CD4-positive, alpha-beta T cell treated with Interleukin-21 for 1 hour (primary cell): ENCODE results near the gene GARNL3.

Experiments
- DNase-seq: peaks from one replicate; pipeline ENCODE4 v3.0.0-alpha.2; 2020

GARNL3 gene

DNA sequence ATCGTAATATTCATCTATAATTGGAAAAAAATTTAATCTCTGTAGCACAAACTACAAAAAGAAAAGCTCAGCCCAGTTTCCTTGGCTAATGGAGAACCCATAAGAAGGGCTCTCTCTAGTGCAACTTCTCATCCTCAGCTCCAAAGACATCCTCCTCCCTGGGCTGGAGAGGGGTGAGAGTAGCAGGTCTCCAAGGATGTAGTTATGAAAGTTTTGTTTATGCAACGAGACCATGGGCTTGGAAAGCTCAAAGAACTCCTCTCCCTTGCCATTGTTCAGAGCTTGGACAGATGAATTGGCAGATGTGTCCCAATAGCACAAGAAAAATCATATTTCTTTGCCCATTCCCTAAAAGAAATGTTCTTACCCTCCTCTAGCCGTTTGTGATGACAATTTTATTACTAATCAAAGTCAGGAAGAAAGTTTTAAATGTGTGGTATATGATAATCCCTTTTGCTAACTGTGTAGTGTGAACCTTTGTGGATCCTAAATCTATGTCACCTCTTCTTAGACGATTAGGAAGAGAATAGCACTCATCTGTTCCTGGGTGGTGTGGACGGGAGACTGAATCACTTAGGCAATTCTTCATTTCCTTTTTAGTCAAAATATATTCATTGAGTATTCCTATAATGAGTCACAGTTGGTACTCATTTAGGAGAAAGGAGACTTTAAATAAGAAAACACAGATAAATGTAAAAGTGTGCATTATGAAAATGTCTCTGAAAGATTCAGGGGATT is 52.2 kb downstream of the GARNL3 start:
- DNase-seq = no peak

DNA sequence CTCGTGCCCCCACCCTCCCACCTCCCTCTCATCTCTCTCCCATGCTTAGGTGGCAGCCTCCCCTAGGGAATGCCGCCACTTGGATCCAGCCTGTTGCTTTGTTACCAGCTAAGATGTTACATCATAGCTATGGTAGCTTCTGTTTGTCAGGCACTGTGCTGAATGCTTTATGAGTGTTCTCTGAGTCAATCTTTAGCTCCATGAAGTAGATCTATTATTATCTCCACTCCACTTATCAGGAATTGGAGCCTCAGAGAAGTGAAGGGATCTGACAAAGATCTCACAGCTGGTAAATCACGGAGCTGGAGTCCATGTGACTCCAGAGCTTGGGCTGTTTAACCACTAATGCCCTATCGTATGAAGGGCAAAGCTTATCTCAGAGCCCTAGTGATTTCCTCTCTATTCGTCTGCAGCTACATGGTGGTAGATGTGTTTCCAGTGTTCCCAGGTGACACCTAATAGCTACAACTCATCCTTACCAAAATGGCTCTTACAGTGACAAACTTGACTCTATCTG is 54.1 kb downstream of the GARNL3 start:
- DNase-seq = no peak

DNA sequence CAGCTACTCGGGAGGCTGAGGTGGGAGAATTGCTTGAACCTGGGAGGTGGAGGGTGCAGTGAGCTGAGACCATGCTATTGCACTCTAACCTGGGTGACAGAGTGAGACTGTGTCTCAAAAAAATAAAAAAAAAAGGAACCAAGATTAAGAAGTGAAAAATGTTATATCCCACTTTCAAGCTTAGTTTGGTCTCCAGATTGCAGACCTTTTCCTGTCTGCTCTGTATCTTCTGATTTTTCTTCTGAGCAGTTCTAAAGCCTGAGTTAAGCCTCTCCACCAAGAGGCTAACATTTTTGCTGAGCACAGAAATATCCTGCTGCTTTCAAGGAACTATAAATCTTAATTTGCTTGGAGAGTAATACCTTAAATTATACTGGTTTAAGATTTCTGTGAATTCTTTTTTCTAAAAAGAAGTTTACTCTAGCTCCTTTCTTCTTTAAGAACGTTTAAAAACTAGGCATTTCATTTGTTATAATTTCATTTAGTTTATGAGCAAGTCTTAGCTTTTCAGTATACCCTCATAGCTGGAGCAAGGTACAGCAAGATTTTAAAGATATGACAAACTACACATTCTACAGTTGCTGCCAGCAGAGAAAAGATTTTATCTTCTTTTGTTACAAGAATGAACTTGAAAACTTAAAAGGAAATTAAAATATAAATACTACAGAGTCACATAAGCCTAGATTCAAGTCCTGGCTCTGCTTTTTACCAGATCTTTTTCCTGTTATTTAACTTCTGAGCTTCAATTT is 55.0 kb downstream of the GARNL3 start:
- no peak for DNase-seq

DNA sequence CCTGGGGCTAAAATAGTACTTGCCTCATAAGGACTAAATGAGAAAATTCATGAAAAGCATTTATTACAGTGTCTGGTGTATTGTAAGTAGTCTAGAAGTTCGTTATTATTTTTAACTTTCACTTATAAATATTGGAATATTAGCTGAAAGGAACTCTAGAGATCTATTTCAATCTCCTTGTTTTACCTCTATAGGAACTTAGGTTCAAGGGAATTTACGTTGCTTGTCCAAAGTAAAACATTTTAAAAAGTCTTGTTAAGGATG is 55.5 kb downstream of the GARNL3 start:
- no peak for DNase-seq

DNA sequence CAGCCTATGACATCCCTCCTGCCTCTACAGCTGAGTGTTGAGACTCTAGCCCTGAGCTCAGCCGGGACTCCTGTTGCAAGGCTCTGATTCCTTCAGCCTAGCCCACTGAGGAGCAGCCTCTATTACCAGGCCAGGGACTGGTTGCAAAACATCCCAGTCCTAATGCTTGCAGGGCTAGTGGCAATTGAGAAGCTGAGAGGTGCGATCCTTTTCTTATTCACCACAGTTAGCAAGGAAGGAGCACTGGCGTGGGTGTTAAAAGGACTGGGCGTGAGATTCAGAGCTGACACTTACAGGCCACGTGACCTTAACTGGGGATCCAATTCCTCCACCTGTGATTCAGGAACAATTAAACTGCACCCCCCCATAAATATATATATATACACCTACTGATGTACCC is 58.8 kb downstream of the GARNL3 start:
- DNase-seq = no peak

DNA sequence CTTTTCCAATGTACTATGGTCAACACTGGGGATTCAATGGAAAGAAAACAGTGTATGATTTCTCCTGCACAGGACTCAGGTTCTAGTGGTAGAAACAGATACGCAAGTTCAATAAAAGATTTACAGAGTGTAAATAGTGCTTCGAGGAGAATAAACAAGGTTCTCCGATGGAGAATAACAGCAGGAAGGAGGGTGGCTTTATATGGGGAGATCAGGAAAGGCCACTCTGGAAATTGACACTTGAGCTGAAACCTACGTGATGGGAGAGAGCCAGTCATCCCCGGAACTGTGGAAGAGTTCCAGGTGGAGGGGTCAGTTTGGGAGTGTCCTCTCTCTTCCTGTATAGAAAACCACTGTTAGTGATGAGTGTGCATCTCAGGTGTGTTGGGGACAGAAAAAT is 65.9 kb downstream of the GARNL3 start:
- no peak for DNase-seq

DNA sequence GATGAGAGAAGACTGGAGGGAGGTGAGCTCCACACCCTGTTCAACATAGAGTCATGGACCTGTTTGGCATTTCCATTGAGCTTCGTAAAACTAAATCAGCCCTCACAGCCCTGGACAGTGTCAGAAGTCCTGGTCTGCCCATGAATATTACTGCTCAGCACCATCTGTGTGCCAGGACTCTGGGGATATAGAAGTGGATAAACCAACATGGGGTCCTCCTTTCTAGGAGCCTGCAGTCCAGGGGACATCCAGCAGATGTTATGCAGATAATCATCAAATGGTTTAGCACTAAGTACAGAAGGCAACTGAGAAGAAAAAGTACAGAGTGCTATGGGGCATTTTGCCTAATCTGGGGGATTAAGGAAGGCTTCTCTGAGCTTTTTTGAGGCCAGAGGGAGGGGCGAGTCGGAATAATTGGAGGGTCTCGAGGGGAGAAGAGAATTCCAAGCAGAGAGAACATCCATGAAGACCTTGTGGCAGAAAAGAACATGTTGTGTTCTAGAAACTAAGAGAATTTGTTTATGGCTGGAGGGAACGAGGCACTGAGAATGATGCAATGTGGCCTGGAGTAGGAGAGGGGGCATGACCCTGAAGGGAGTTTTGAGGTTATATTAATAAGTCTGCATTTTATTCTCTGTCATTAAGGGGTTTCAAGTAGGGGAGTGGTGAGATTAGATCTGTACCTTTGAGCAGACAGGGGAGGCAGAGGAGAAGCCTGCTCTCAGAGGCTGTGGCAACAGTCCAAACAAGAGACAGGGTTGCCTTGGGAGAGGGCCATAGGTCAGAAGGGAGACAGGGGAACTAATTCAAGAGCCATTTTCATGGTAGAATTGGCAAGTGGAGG is 68.9 kb downstream of the GARNL3 start:
- no peak for DNase-seq

DNA sequence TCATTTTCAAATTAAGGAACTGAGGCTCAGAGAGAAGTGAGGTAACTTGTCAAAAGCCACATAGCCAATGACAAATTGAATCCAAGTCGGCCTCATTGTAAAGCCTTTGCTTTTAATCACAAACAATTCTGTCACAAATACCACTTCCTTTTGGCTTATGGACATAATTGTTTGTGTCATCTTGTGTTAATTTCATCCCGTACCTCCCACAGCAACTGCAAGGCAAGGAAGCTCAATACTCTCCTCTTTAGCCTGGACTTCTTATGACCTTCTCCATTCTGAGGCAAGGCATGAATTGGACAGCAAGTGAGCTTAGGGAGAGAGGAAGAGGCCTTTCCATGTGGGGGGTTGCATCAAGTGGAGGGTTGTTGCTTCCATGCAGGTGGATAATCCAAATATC is 70.2 kb downstream of the GARNL3 start:
- no peak for DNase-seq

DNA sequence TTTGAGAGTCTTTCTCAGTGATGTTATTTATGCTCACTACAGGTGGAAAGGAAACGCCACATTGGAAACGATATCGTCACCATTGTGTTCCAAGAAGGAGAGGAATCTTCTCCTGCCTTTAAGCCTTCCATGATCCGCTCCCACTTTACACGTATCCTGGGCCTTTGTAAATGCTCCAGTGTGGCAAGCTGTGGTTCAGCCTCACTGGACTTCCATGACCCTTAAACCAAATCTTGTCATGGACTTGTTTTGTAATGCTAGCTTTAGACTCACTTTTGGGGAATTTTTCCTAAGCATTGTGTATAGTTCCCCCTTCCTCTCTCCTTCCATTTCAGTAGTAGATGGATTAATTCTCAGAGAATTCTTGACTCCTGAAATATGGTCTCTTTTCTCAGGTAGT is 71.5 kb downstream of the GARNL3 start:
- DNase-seq = no peak

DNA sequence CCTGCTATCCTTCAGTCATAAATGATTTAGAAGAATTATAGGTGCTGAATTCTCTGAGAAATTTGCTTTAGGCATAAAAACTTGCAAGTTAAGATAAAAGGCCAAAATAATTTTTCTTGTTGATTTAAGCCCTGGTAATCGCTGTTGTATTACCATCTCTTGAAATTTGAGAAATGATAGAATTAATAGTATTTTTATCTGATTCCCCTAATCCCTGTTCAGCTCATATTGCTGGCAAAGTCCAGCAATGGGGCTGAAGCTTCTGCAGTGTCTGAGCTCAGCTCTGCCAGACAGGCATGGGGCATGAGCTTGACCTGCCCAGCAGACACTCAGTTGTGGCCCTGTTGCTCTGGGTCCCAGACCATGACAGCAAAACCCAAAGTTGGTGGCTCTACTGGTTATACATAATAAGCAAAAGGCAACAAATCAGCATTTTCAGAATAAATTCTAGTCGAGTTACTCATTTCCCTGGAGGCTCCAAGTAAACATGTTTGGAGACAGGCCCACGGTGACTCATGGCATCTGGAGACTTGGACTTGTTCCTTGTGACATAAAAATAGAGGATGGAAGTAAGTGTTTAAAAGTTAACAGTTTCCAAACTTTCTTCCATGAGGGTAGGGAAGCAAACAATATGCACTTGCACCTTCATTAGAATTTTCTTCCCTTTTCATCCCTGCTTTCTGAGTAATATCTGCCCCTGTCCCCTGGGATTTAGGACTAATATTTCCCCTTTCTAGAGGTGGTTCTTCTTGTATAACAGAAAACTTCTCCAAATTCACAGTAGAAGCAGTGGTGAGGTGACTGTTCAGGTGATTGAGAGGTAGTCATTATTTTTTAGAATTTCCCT is 72.2 kb downstream of the GARNL3 start:
- DNase-seq = no peak

DNA sequence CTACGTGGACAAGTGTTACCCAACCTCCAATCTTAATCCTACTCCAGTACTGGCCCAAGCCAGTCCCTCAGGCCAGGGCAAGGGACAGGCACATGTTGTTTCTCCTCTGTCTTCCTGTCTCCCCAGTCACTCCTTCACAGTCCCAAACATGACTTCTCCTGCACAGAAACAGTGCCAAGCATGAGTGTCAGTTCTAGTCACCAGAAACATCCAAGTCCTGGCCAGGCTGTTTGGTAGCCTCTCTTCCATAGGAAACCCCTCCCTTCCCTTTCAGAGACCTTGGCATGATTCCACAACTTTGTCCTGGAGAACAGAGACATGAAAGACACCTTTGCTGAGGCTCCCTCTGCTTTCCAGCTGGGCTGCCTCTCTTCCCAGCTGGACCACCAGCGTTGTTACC is 76.1 kb downstream of the GARNL3 start:
- no peak for DNase-seq

DNA sequence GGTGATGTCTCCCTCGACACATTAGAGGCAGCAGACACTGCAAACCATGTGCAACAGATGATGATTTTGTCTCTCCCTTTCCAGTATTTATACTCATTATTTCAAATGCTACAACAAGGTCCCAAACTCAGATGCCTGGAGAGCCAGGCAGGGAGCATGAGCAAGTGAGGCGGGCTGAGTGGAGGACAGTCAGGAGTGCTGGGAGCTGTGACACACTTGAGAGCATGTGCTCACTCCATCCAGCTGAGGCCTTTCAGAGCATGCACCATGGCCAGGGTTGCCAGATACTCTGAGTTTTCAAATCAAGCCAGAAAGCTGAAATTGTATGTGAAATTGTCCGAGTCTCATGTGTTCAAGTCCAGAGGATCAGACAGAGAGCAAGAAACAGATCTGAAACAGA is 76.6 kb downstream of the GARNL3 start:
- DNase-seq = no peak

DNA sequence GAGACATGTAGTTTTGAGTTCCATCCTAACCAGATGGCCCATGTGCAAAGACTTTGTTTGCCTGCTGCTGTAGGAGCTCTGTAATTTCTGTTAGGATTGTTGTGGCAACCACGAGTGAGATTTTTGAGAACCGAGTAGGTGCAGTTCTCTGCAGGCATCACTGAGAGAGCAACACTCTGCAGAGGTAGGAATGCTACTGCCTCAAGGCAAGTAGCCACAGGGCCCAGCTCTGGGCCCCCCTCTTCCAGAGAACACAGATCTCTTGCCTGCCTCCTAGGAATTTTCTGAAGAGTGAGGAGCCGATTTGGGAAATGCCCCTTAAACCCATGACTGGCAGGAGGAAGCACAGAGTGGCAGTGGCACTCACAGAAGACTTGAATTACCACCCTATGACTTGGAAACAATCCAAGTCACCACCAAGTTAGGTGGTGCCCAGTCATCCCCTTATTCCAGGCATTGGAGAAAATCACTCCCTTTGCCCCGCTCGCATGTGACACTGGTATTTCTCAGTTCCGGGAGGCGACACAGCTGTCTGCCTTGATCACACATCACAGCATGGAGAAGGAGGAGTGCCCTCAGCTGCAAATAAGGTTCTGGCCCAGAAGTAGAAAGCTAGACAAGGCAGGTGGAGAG is 79.9 kb downstream of the GARNL3 start:
- DNase-seq = no peak

DNA sequence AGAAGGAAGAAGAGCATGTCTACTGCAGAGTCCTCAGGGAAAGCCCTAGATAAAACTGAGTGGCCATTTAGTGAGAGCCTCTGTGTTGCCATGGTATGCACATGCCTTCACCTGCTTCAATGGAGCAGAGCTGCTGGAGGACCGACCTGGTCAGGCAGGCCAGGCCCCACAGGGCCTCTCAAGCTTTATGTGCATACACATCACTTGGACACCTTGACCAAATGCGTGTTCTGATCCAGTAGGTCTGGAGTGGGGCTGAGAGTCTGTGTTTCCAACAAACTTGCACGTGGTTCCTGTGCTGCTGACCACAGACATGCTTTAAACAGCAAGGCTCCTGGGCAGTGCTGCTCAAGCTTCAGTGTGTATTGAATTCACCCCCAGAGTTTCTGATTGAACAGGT is 81.0 kb downstream of the GARNL3 start:
- DNase-seq = no peak

DNA sequence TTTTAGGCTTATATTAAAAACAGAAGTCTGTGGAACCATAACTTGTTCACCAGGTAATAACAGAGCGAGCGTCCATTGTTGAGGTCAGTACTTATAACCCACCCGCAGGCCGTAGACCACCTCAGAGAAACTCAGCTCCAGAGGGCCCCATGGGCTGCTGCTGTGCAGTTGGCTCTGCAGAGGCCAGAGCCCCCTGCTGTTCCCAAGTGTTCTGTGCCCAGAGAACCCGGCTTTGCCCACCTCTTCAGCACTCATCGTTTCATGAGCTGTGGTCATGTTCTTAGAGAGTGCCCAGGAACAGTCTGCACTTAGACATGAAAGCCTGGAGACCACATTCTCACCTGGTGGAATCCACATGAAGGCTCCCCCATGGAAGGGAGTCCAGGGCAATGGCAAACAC is 82.0 kb downstream of the GARNL3 start:
- no peak for DNase-seq

DNA sequence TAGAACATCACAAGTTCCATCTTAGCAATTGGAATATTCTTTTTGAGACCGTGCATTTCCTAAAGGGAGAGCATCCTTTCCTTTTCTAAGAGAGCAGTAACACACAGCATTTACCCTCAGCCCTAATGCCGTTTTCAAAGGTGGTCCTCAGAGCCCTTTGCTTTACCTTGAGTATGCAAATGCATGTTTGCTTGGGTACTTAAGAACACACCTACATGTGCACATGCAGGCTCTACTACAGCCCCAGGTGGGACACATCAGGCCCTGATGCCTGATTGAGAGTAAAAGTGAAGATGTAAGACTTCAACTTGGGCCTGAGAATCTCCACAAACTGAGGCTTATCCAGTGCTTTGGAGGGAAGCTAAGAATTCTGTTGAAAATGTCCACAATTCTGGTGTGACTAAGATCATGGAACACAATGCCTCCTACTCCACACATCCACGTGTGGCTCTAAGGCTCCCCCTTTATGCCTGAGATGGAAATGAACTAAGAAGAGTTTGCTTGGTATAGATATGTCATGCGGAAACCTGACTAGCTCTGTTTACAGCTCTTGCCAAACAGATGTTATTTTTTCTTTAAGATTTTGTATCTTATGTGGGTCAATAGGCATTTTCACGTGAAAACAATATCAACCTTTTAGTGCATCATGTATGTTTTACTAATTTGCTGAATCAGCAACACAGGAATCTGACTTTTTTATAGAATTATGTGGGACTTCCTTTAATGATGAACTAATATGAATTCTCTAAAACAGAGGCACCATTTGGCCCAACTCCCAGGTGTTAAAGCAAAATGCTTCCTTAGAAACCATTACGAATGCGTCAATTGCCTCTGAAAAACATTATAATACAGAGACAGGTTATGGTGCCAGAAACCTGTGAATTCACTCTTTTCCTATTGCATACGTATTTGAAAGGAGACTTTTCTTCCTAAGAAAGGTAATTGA is 83.5 kb downstream of the GARNL3 start:
- DNase-seq = no peak

DNA sequence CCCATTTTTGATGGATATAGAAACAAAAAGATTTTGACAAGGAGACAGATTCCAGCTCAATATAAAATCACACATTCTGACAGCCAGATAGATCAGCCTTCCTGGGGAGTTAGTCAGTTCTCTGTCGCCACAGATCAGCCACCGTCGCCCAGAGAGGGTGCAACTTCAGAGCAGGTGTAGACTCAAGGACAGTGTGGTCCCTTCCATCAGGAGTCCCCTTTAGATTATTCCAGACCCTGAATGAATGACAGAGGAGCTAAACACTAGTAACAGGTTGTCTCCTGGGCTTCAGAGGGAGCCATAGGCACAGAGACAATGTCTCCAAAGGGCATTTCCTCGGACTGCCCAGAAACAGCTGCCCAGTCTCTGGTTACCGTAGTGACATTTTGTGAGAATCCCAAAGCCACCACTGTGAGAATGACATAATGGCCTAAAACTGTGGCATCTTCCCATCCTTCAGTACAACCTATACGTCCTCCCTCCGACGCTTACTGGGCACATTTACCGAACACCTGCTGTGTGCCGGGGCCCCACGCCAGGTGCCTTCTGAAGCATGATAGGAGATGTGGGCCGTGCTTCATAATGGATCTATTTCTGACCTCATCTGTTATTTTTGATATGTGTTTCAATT is 85.0 kb downstream of the GARNL3 start:
- no peak for DNase-seq

DNA sequence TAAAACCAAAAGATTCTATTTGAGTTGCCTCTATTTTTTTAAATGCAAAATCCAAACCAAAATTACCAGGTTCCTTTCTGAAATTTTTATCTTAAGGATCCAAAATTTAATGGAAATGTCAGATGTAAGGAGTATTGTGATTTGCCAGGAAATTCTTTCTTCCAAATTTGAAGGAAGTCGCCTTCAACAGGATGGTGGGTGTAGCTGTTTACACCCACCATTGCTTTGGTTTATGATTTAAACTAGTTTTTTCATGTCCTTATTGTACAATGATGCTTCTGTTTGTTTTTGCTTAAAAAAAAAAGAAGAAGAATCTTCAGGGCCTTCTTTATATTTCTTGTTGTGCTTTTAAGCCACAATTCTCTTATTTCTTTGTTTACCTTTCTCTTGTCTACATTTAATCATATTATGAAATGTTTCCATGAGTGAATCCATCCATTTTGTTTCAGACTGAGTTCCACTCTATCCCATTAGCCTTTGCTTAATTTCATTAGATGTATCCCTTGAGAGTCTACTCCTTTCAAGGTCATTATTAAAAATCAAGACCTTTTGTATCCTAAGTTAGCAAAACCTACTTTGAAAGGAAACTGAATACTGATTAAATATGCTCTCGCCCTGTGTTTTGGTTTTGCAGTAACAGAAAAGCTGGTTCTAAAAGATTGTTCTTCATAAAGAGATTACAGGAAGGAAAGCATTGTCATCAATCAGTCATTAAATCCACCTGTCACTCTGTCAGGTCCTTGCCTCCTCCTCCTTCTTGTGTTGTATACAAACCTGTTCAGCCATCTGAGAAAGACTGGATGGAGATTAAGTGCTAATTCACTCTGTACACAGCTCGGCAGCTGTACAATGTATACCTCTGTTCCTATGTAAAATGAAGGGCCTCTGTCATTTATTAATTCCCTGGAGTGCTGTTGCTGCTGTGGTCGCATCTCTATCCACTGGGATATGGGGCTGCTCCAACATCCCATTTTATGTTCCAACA is 86.9 kb downstream of the GARNL3 start:
- DNase-seq = no peak

DNA sequence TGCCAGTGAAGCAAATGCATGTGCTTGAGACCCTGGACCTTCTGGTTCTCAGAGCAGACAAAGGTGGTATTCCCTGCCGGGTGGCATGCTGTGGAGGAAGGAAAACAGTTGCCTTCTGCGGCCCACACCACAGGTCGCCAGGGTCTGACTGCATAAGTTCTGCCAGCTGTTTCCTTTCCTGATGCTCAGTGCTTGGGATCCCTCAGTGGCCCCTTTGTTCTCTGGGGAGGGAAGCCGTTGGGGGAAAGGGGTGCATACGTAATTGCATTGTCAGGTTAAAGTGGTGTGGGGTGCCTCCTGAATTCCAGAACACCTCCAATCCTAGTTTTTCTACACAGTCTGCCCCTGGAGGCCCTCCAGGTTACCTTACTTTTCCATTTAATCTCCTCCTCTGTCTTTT is 89.3 kb downstream of the GARNL3 start:
- DNase-seq = no peak
